ENCODE measurements around the gene CABYR.

GRCh38 chr18:24200494-24201290 lies 61.8 kb downstream of the CABYR start:
- TF ChIP-seq TCF12 (IDR thresholded peaks at IDR 0.05), result no peak
- no peak for TF ChIP-seq CTCF (IDR thresholded peaks at IDR 0.05)
- TF ChIP-seq SIN3A (IDR thresholded peaks at IDR 0.05; ENCODE audit: borderline replicate concordance, low read depth, low read length), result no peak
- TF ChIP-seq NRF1 (IDR thresholded peaks at IDR 0.05; ENCODE audit: low read depth, low read length), result no peak
- no peak for TF ChIP-seq RFX5 (IDR thresholded peaks at IDR 0.05; ENCODE audit: low read length)
